Right kidney (tissue), 9 donors: ENCODE results near the gene NIP7.
"Not testable (repeated sequence)": the region's sequence is repeated elsewhere in the genome, so short reads cannot be mapped to it uniquely, and the experiment has no call there.

Experiments used
- DNase-seq: peaks from one replicate; pipeline ENCODE4 v3.0.0-alpha.2; 2016
- long read RNA-seq, 8 donors: transcript quantifications; one replicate each; lab custom pipeline, GENCODE V29; 2026

The NIP7 gene
- long read RNA-seq, donor 1, transcript NIP7-201 (5 exons, 2,402 nt) = major isoform, 13 of 14 reads
- long read RNA-seq, donor 1, partial matches to known transcripts = 0 of 14 reads
- long read RNA-seq, donor 1, other reads (novel, unspliced or antisense) = 0 of 14 reads
- long read RNA-seq, donor 2, transcript NIP7-201 (5 exons, 2,402 nt) = major isoform, 8 of 9 reads
- long read RNA-seq, donor 2, partial matches to known transcripts = 0 of 9 reads
- long read RNA-seq, donor 2, other reads (novel, unspliced or antisense) = 0 of 9 reads
- long read RNA-seq, donor 3, partial matches to known transcripts = 0 of 3 reads
- long read RNA-seq, donor 3, other reads (novel, unspliced or antisense) = 0 of 3 reads
- long read RNA-seq, donor 4, transcript NIP7-201 (5 exons, 2,402 nt) = major isoform, 10 of 11 reads
- long read RNA-seq, donor 4, partial matches to known transcripts = 0 of 11 reads
- long read RNA-seq, donor 4, other reads (novel, unspliced or antisense) = 0 of 11 reads
- long read RNA-seq, donor 5, transcript NIP7-201 (5 exons, 2,402 nt) = major isoform, 11 of 11 reads
- long read RNA-seq, donor 5, partial matches to known transcripts = 0 of 11 reads
- long read RNA-seq, donor 5, other reads (novel, unspliced or antisense) = 0 of 11 reads
- long read RNA-seq, donor 6, transcript NIP7-201 (5 exons, 2,402 nt) = major isoform, 14 of 14 reads
- long read RNA-seq, donor 6, partial matches to known transcripts = 0 of 14 reads
- long read RNA-seq, donor 6, other reads (novel, unspliced or antisense) = 0 of 14 reads
- long read RNA-seq, donor 7 = 0 reads
- long read RNA-seq, donor 8, transcript NIP7-201 (5 exons, 2,402 nt) = major isoform, 9 of 11 reads
- long read RNA-seq, donor 8, partial matches to known transcripts = 0 of 11 reads
- long read RNA-seq, donor 8, other reads (novel, unspliced or antisense) = 0 of 11 reads

GRCh38 chr16:69339289-69340094 is at the start of gene NIP7, which contains the start of gene COG8:
Gene NIP7 (plus strand): TSS chr16:69339772. CDS start chr16:69339830, 58 bp downstream.
Gene COG8 (minus strand): TSS chr16:69339564. CDS start chr16:69339552, 12 bp downstream.
- peak; percentile 99 for DNase-seq

GRCh38 chr16:69291657-69292056 is 47.9 kb upstream of the NIP7 start:
- DNase-seq = not testable (repeated sequence)

- no peak for DNase-seq
These were observed 46.2 kb upstream of the NIP7 start for GRCh38 chr16:69293401-69293800.

GRCh38 chr16:69294051-69294450 is 45.5 kb upstream of the NIP7 start:
- no peak for DNase-seq

GRCh38 chr16:69296771-69297170 is 42.8 kb upstream of the NIP7 start:
- not testable (repeated sequence) for DNase-seq

- no peak for DNase-seq
These were observed 41.3 kb upstream of the NIP7 start for GRCh38 chr16:69298261-69298660.

- no peak for DNase-seq
These were observed 38.4 kb upstream of the NIP7 start for GRCh38 chr16:69301187-69301586.

- no peak for DNase-seq
These were observed 37.7 kb upstream of the NIP7 start for GRCh38 chr16:69301861-69302260.

GRCh38 chr16:69302301-69302700 is 37.3 kb upstream of the NIP7 start:
- no peak for DNase-seq

- no peak for DNase-seq
These were observed 33.5 kb upstream of the NIP7 start for GRCh38 chr16:69306031-69306430.

- no peak for DNase-seq
These were observed 32.5 kb upstream of the NIP7 start for GRCh38 chr16:69307091-69307490.

- DNase-seq = no peak
These were observed 31.7 kb upstream of the NIP7 start for GRCh38 chr16:69307856-69308255.

- no peak for DNase-seq
These were observed 30.3 kb upstream of the NIP7 start for GRCh38 chr16:69309316-69309715.

GRCh38 chr16:69310653-69311532 is 28.7 kb upstream of the NIP7 start, which contains the start of gene VPS4A:
Gene VPS4A (plus strand): TSS chr16:69311350. CDS start chr16:69311512, 162 bp downstream.
- DNase-seq = peak; percentile 96

GRCh38 chr16:69311533-69312387 is 27.8 kb upstream of the NIP7 start:
- DNase-seq = no peak

GRCh38 chr16:69313469-69313868 is 26.1 kb upstream of the NIP7 start:
- DNase-seq = no peak

- DNase-seq = no peak
These were observed 25.0 kb upstream of the NIP7 start for GRCh38 chr16:69314534-69314933.

- DNase-seq = no peak
These were observed 23.9 kb upstream of the NIP7 start for GRCh38 chr16:69315486-69316311.

GRCh38 chr16:69316595-69317034 is 23.0 kb upstream of the NIP7 start:
- DNase-seq = no peak
